ENCODE results near the gene FCRL1. TPM values are rescaled to one million over a fixed set of nuclear protein-coding genes. Genes with fewer than 3 reads are reported as not detected.

Gene FCRL1
- polyA plus RNA-seq (ENCODE audit: insufficient read length in 3 of 3) = under 1 TPM; 0.06 to 0.11 (median 0.10) TPM

- DNase-seq (ENCODE audit: low read depth in 3 of 3, low spot score in 2 of 3) = no peak
Observed at GRCh38 chr1:157819896-157820295, at the start of gene FCRL1. FCRL1 (minus strand) TSS chr1:157820120; CDS start chr1:157820037, 83 bp downstream.

GRCh38 chr1:157868654-157869053 lies 48.7 kb upstream of the FCRL1 start:
- no peak for DNase-seq (ENCODE audit: low read depth in 3 of 3, low spot score in 2 of 3)

- DNase-seq (ENCODE audit: low read depth in 3 of 3, low spot score in 2 of 3) = no peak
Observed at GRCh38 chr1:157862114-157863070, 42.5 kb upstream of the FCRL1 start.

- no peak for DNase-seq (ENCODE audit: low read depth in 3 of 3, low spot score in 2 of 3)
Observed at GRCh38 chr1:157856538-157856937, 36.6 kb upstream of the FCRL1 start.

GRCh38 chr1:157852476-157852875 lies 32.6 kb upstream of the FCRL1 start:
- DNase-seq (ENCODE audit: low read depth in 3 of 3, low spot score in 2 of 3) = no peak

- no peak for DNase-seq (ENCODE audit: low read depth in 3 of 3, low spot score in 2 of 3)
Observed at GRCh38 chr1:157849229-157849875, 29.4 kb upstream of the FCRL1 start.

- no peak for DNase-seq (ENCODE audit: low read depth in 3 of 3, low spot score in 2 of 3)
Observed at GRCh38 chr1:157844089-157844830, 24.3 kb upstream of the FCRL1 start.

GRCh38 chr1:157842939-157843338 lies 23.0 kb upstream of the FCRL1 start:
- no peak for DNase-seq (ENCODE audit: low read depth in 3 of 3, low spot score in 2 of 3)

- no peak for DNase-seq (ENCODE audit: low read depth in 3 of 3, low spot score in 2 of 3)
Observed at GRCh38 chr1:157841708-157842107, 21.8 kb upstream of the FCRL1 start, which contains the start of gene CD5L. CD5L (minus strand) TSS chr1:157841808; CDS start chr1:157841701, 107 bp downstream.

- no peak for DNase-seq (ENCODE audit: low read depth in 3 of 3, low spot score in 2 of 3)
Observed at GRCh38 chr1:157838966-157839365, 19.0 kb upstream of the FCRL1 start.

GRCh38 chr1:157834430-157834829 lies 14.5 kb upstream of the FCRL1 start:
- no peak for DNase-seq (ENCODE audit: low read depth in 3 of 3, low spot score in 2 of 3)

- DNase-seq (ENCODE audit: low read depth in 3 of 3, low spot score in 2 of 3) = no peak
Observed at GRCh38 chr1:157833145-157833544, 13.2 kb upstream of the FCRL1 start.

- DNase-seq (ENCODE audit: low read depth in 3 of 3, low spot score in 2 of 3) = no peak
Observed at GRCh38 chr1:157831968-157832626, 12.2 kb upstream of the FCRL1 start.

GRCh38 chr1:157830887-157831286 lies 11.0 kb upstream of the FCRL1 start:
- DNase-seq (ENCODE audit: low read depth in 3 of 3, low spot score in 2 of 3) = no peak

- no peak for DNase-seq (ENCODE audit: low read depth in 3 of 3, low spot score in 2 of 3)
Observed at GRCh38 chr1:157829711-157830110, 9.8 kb upstream of the FCRL1 start.

- no peak for DNase-seq (ENCODE audit: low read depth in 3 of 3, low spot score in 2 of 3)
Observed at GRCh38 chr1:157829210-157829609, 9.3 kb upstream of the FCRL1 start.

GRCh38 chr1:157820299-157820698 lies 379 bp upstream of the FCRL1 start:
- DNase-seq (ENCODE audit: low read depth in 3 of 3, low spot score in 2 of 3) = no peak

GRCh38 chr1:157819215-157819614 lies 705 bp downstream of the FCRL1 start:
- DNase-seq (ENCODE audit: low read depth in 3 of 3, low spot score in 2 of 3) = no peak

GRCh38 chr1:157813269-157813668 lies 6.7 kb downstream of the FCRL1 start:
- DNase-seq (ENCODE audit: low read depth in 3 of 3, low spot score in 2 of 3) = no peak

- DNase-seq (ENCODE audit: low read depth in 3 of 3, low spot score in 2 of 3) = no peak
Observed at GRCh38 chr1:157806431-157807149, 13.3 kb downstream of the FCRL1 start.

Data from right renal cortex interstitium (tissue), 3 donors.